GM19395 (cell line): ENCODE data around the gene ZFHX3.
"Not testable (repeated sequence)": the region's sequence is repeated elsewhere in the genome, so short reads cannot be mapped to it uniquely, and the experiment has no call there.

ENCODE experiments used
- ATAC-seq: cut with Tn5 transposase; IDR thresholded peaks from one replicate; pipeline ENCODE4 v1.9.1; 2021; ENCODE audit warnings: mild to moderate bottlenecking, moderate library complexity; ENCODE audit not compliant: unreplicated experiment

ZFHX3 gene

GRCh38 chr16:73024571-73025105, 23.3 kb downstream of the ZFHX3 start:
- no peak for ATAC-seq

GRCh38 chr16:73023752-73024570, 24.0 kb downstream of the ZFHX3 start:
- ATAC-seq, result no peak

GRCh38 chr16:73023320-73023719, 24.6 kb downstream of the ZFHX3 start:
- no peak for ATAC-seq

- ATAC-seq, result no peak
Measured at GRCh38 chr16:73022534-73022933, 25.4 kb downstream of the ZFHX3 start.

- no peak for ATAC-seq
Measured at GRCh38 chr16:73021866-73022495, 25.9 kb downstream of the ZFHX3 start.

- ATAC-seq, result no peak
Measured at GRCh38 chr16:73020409-73020884, 27.5 kb downstream of the ZFHX3 start.

GRCh38 chr16:73019457-73020362, 28.2 kb downstream of the ZFHX3 start:
- ATAC-seq, result no peak

- no peak for ATAC-seq
Measured at GRCh38 chr16:73018821-73019456, 29.0 kb downstream of the ZFHX3 start.

GRCh38 chr16:73017321-73017720, 30.6 kb downstream of the ZFHX3 start:
- no peak for ATAC-seq

GRCh38 chr16:73016488-73016830, 31.5 kb downstream of the ZFHX3 start:
- peak; percentile 64 for ATAC-seq

GRCh38 chr16:73015612-73016487, 32.1 kb downstream of the ZFHX3 start:
- ATAC-seq, result peak; percentile 86

GRCh38 chr16:73014768-73015167, 33.2 kb downstream of the ZFHX3 start:
- no peak for ATAC-seq

GRCh38 chr16:73013974-73014373, 34.0 kb downstream of the ZFHX3 start:
- ATAC-seq, result no peak

- ATAC-seq, result no peak
Measured at GRCh38 chr16:73012341-73012740, 35.6 kb downstream of the ZFHX3 start.

GRCh38 chr16:73011926-73012325, 36.0 kb downstream of the ZFHX3 start:
- ATAC-seq, result no peak

GRCh38 chr16:73010150-73010676, 37.7 kb downstream of the ZFHX3 start:
- no peak for ATAC-seq

- ATAC-seq, result not testable (repeated sequence)
Measured at GRCh38 chr16:73009710-73010109, 38.2 kb downstream of the ZFHX3 start.

- no peak for ATAC-seq
Measured at GRCh38 chr16:73006026-73006425, 41.9 kb downstream of the ZFHX3 start.

- no peak for ATAC-seq
Measured at GRCh38 chr16:73002866-73003265, 45.1 kb downstream of the ZFHX3 start.
